MCF 10A (cell line): ENCODE results near the gene HDAC3. TPM values are rescaled to one million over a fixed set of nuclear protein-coding genes. Genes with fewer than 3 reads are reported as not detected.
A peak's percentile ranks its signal among the peaks of the same experiment; 100 is the strongest.
"Not testable (repeated sequence)": the region's sequence is repeated elsewhere in the genome, so short reads cannot be mapped to it uniquely, and the experiment has no call there.

Source experiments
- BruUV-seq: library from RNA; stranded (reverse); fragments of 400-500 nt; replicated peaks from 2 replicates; lab custom pipeline; 2021; lab: Mats Ljungman, UMichigan
- CTCF ChIA-PET: fragments of 300-600 bp; sonication (Branson Sonifier 250); formaldehyde crosslinking; extraction: SDS; loops from one replicate; lab custom pipeline; 2021; ENCODE audit warnings: antibody characterized with exemption, inconsistent platforms; lab: Yijun Ruan, JAX
- POLR2A ChIA-PET: fragments of 300-600, 350-650 bp; sonication (Branson Sonifier 250); formaldehyde crosslinking; extraction: SDS; loops from one replicate; lab custom pipeline; 2020; ENCODE audit warnings: antibody characterized with exemption, inconsistent platforms; lab: Yijun Ruan, JAX
- DNase-seq: peaks from one replicate; pipeline ENCODE4 v3.0.0-alpha.2; 2018; ENCODE audit not compliant: unreplicated experiment
- H3K27ac Mint-ChIP-seq: one replicate; pipeline ENCODE4 v1.8.0; 2022; ENCODE audit warnings: mild to moderate bottlenecking, low read depth, mixed read lengths; ENCODE audit not compliant: unreplicated experiment
- H3K27me3 Mint-ChIP-seq: one replicate; pipeline ENCODE4 v1.8.0; 2022; ENCODE audit warnings: mixed read lengths; ENCODE audit not compliant: insufficient read depth, unreplicated experiment
- H3K36me3 Mint-ChIP-seq: one replicate; pipeline ENCODE4 v1.8.0; 2022; ENCODE audit warnings: mild to moderate bottlenecking, moderate library complexity, mixed read lengths; ENCODE audit not compliant: insufficient read depth, unreplicated experiment
- H3K4me1 Mint-ChIP-seq: one replicate; pipeline ENCODE4 v1.8.0; 2022; ENCODE audit warnings: mixed read lengths; ENCODE audit not compliant: insufficient read depth, unreplicated experiment
- H3K4me3 Mint-ChIP-seq: one replicate; pipeline ENCODE4 v1.8.0; 2022; ENCODE audit warnings: mild to moderate bottlenecking, moderate library complexity, mixed read lengths; ENCODE audit not compliant: unreplicated experiment
- H3K9me3 Mint-ChIP-seq: one replicate; pipeline ENCODE4 v1.8.0; 2022; ENCODE audit warnings: mixed read lengths; ENCODE audit not compliant: unreplicated experiment
- intact Hi-C: fragments of 100-400 bp; cut with micrococcal nuclease; formaldehyde crosslinking; loops from 2 replicates; pipeline ENCODE4 v1.14.1; 2022
- total RNA-seq: library from RNA; stranded (reverse); gene quantifications from 2 replicates; pipeline ENCODE4 v1.2.3, GENCODE V29; 2022
- TF ChIP-seq, protein P1 (sequence below): fragments of 200-600 bp; IDR thresholded peaks from one replicate; pipeline ENCODE4 v1.8.0; 2022; ENCODE audit warnings: antibody characterized with exemption, mild to moderate bottlenecking; ENCODE audit not compliant: unreplicated experiment

The HDAC3 gene
- total RNA-seq, 1 experiment from 2014 or later = 83.5 TPM

DNA sequence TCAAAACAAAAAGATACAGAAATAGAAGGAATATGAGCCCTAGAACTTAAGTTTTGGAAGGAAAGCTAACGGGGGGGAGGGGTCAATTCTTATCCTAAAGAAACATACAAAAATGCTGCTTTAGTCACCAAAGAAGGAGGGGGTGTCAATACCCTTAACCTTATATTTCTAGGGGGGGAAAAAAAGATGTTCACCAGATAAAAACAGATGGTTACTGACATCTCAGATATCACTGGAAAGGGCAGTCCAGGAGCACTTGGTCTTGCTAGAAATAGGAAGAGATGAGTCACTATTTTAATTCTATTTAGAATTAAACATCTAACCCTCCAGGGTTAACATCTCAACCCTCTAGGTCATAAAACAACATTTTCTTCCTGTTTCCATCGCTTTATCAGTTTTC, 19.5 kb downstream of the HDAC3 start:
- DNase-seq = no peak
- TF ChIP-seq, protein P1, sequence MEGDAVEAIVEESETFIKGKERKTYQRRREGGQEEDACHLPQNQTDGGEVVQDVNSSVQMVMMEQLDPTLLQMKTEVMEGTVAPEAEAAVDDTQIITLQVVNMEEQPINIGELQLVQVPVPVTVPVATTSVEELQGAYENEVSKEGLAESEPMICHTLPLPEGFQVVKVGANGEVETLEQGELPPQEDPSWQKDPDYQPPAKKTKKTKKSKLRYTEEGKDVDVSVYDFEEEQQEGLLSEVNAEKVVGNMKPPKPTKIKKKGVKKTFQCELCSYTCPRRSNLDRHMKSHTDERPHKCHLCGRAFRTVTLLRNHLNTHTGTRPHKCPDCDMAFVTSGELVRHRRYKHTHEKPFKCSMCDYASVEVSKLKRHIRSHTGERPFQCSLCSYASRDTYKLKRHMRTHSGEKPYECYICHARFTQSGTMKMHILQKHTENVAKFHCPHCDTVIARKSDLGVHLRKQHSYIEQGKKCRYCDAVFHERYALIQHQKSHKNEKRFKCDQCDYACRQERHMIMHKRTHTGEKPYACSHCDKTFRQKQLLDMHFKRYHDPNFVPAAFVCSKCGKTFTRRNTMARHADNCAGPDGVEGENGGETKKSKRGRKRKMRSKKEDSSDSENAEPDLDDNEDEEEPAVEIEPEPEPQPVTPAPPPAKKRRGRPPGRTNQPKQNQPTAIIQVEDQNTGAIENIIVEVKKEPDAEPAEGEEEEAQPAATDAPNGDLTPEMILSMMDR = no peak
- ChIA-PET CTCF (interaction anchor here (0.5 to 17.3 kb wide), 14 partner anchors 9 to 1281 kb away, joined by 3 to 465 read pairs (median 4); partner anchors contain the start of gene PCDHGA7), POLR2A (interaction anchor here (0.7 to 15.9 kb wide), 22 partner anchors 14 to 1472 kb away, joined by 3 to 385 read pairs (median 5); partner anchors contain the start of genes ARAP3, FCHSD1, HDAC3 and PCDHGC3)
- no peaks in the 10 kb centered on the region for H3K9me3 Mint-ChIP-seq
- BruUV-seq = no TSS peak
- intact Hi-C loops = no loop called here
- H3K36me3 Mint-ChIP-seq = peaks cover 58% of the 10 kb centered on the region
- H3K4me1 Mint-ChIP-seq = peaks cover 36% of the 10 kb centered on the region
- no peaks in the 10 kb centered on the region for H3K27me3 Mint-ChIP-seq
- H3K27ac Mint-ChIP-seq = peak overlapping the region; percentile 99
- H3K4me3 Mint-ChIP-seq = peak overlapping the region; percentile 96

DNA sequence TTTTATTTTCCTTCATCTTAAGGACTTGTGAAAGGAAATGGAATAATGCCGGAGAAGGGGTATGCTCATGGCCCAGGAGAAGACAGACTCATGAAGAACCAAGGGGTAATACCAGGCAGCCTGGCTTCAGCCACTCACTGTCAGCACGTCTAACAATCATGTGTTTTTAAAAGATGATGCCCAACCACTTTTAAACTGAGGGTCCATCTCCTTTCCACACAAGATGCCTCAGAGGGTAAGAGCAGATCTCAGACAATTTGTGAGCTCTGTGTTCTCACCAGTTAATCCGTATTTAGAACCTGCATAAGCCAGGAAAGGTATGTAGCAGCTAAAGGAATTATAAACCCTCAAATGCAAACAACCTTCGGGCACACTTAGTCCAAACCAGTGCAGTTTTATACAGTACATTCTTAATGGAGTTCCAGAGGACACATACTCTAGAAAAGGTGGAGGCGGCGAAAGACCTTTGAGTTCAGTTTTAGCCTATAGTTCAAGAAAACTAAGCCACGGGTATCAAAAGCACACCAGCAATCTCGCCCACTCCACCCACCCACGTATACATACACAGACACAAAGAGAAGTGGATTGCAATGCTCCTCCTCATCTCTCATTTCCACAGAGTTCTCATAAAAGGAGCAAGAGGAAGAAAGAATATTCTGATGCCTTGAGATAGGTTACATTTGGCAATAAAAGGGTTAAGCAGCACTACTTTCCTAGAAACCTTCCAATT, 20.5 kb downstream of the HDAC3 start:
- Mint-ChIP-seq H3K27me3 (no peaks in the 10 kb centered on the region), H3K4me3 (peak overlapping the region; percentile 96), H3K27ac (peak overlapping the region; percentile 99), H3K4me1 (peaks cover 42% of the 10 kb centered on the region), H3K36me3 (peaks cover 52% of the 10 kb centered on the region), H3K9me3 (no peaks in the 10 kb centered on the region)
- intact Hi-C loops = no loop called here
- no peak for DNase-seq
- BruUV-seq = no TSS peak
- TF ChIP-seq, protein P1 = no peak
- CTCF ChIA-PET = interaction anchor here (0.5 to 17.3 kb wide), 11 partner anchors 8 to 418 kb away, joined by 3 to 465 read pairs (median 7); partner anchors contain the start of gene PCDHGA7
- POLR2A ChIA-PET = interaction anchor here (0.6 to 15.9 kb wide), 17 partner anchors 13 to 1473 kb away, joined by 3 to 385 read pairs (median 5); partner anchors contain the start of genes ARAP3, HDAC3, RELL2 and RNF14

DNA sequence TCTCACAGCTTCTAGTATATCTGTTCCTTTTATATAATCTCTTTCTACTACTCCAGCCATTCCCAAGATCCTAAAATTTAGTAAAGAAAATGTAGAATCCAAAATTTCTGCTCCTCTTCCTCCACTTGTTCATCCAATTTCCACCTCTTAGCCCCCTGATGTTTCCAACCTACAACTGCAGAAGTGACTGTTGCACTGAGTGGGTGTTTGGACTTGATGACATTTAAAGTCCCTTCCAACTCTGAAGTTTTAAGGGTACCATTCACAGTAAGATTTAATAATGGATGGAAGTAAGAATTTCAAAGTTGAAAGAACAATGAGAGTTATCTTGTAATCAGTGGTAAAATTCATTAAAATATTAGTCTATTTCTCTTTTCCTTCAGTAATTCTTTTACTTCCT, 23.3 kb downstream of the HDAC3 start:
- no peaks in the 10 kb centered on the region for H3K27me3 Mint-ChIP-seq
- H3K36me3 Mint-ChIP-seq = peaks cover 47% of the 10 kb centered on the region
- ChIA-PET POLR2A (interaction anchor here (0.6 to 15.9 kb wide), 7 partner anchors 10 to 338 kb away, joined by 3 to 385 read pairs (median 4); partner anchors contain the start of genes HDAC3 and RELL2), CTCF (interaction anchor here (1.2 to 17.3 kb wide), 5 partner anchors 13 to 390 kb away, joined by 3 to 465 read pairs (median 7); partner anchors contain the start of genes HDAC3, PCDHB14 and RELL2)
- no TSS peak for BruUV-seq
- no peak overlapping the region for H3K27ac Mint-ChIP-seq
- TF ChIP-seq, protein P1 = no peak
- peaks cover 48% of the 10 kb centered on the region for H3K4me1 Mint-ChIP-seq
- intact Hi-C loops = no loop called here
- H3K4me3 Mint-ChIP-seq = no peak overlapping the region
- H3K9me3 Mint-ChIP-seq = no peaks in the 10 kb centered on the region
- no peak for DNase-seq

DNA sequence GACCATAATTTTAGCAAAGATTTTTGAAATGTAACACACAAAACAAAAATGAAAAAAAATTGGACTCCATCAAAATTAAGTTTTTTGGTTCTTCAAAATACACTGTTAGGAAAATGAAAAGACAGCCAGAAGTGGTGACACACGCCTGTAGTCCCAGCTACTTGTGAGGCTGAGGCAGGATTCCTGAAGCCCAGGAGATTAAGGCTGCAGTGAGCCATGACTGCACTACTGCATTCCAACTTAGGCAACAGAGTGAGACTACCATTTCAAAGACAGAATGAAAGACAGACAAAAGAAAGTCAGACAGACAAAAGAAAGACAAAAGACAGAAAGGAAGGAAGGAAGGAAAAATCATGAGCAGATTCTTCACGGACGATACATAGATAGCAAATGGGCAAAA, 25.4 kb downstream of the HDAC3 start:
- Mint-ChIP-seq H3K27me3 (no peaks in the 10 kb centered on the region), H3K4me3 (no peak overlapping the region), H3K27ac (peak overlapping the region; percentile 0), H3K4me1 (peaks cover 46% of the 10 kb centered on the region), H3K36me3 (peaks cover 41% of the 10 kb centered on the region), H3K9me3 (no peaks in the 10 kb centered on the region)
- BruUV-seq = no TSS peak
- POLR2A ChIA-PET = no interaction called here
- TF ChIP-seq, protein P1 = no peak
- intact Hi-C loops = no loop called here
- CTCF ChIA-PET = interaction anchor here (9.5 to 17.3 kb wide), 2 partner anchors 11 to 21 kb away, joined by 165 to 465 read pairs; no protein-coding TSS in a partner anchor
- no peak for DNase-seq

DNA sequence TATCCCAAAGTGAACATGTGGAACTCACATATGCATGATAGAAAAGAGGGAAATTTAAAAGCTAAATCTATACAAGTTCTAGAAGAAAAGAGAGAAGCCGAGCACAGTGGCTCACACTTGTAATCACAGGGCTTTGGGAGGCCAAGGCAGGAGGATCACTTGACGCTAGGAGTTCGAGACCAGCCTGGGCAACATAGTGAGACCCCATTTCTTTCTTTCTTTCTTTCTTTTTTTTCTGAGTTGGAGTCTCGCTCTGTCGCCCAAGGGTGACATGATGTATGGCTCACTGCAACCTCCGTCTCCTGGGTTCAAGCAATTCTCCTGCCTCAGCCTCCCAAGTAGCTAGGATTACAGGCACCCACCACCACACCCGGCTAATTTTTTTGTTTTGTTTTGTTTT, 26.7 kb downstream of the HDAC3 start:
- not testable (repeated sequence) for H3K4me3 Mint-ChIP-seq, H3K27ac Mint-ChIP-seq, H3K9me3 Mint-ChIP-seq, DNase-seq, BruUV-seq, H3K27me3 Mint-ChIP-seq
- ChIA-PET POLR2A (interaction anchor here (3.5 to 14.7 kb wide), 2 partner anchors 6 to 18 kb away, joined by 15 to 385 read pairs; partner anchors contain the start of gene DIAPH1), CTCF (interaction anchor here (0.7 to 4.6 kb wide), 3 partner anchors 9 to 351 kb away, joined by 3 to 42 read pairs (median 6); partner anchors contain the start of gene DIAPH1)
- H3K4me1 Mint-ChIP-seq = peaks cover 48% of the 10 kb centered on the region
- peaks cover 40% of the 10 kb centered on the region for H3K36me3 Mint-ChIP-seq
- intact Hi-C loops = loop anchor here (10.0 kb wide), 1 partner anchor 635 kb away; no protein-coding TSS in a partner anchor
